Neutrophil (primary cell): ENCODE results near the gene ACVR1.

Experiments used
- H3K27ac ChIP-seq: fragments of 200-600 bp; sonication (generic); 2 replicates; pipeline ENCODE4 v1.5.1; 2016; ENCODE audit warnings: mild to moderate bottlenecking, moderate library complexity
- H3K27me3 ChIP-seq: fragments of 200-600 bp; sonication (generic); 2 replicates; pipeline ENCODE4 v1.6.0; 2016; ENCODE audit warnings: mild to moderate bottlenecking
- H3K36me3 ChIP-seq: fragments of 200-600 bp; sonication (generic); 2 replicates; pipeline ENCODE4 v1.5.1; 2017
- H3K4me1 ChIP-seq, 2 experiments: fragments of 200-600 bp in 1 of 2; sonication (generic) in 1 of 2; 1 replicate in 1 of 2; 2 replicates in 1 of 2; pipeline versions ENCODE4 v1.5.1 to v1.6.1; 2013 to 2016; ENCODE audit warnings: low read depth in 1 of 2, low read length in 1 of 2, mild to moderate bottlenecking in 1 of 2, moderate library complexity in 1 of 2; ENCODE audit not compliant: control insufficient read depth in 1 of 2, insufficient read depth in 1 of 2
- H3K4me3 ChIP-seq, 2 experiments: fragments of 200-600 bp in 1 of 2; sonication (generic) in 1 of 2; 1 replicate in 1 of 2; 2 replicates in 1 of 2; pipeline ENCODE4 v1.5.1; 2013 to 2016; ENCODE audit warnings: low read depth in 1 of 2, low read length in 1 of 2, mild to moderate bottlenecking in 1 of 2, moderate library complexity in 1 of 2
- H3K9me3 ChIP-seq: fragments of 200-600 bp; sonication (generic); 2 replicates; pipeline ENCODE4 v1.5.1; 2016
- TF ChIP-seq, protein P1 (sequence below): fragments of 200-600 bp; sonication (generic); IDR thresholded peaks from 2 replicates; pipeline ENCODE4 v1.5.1; 2016; ENCODE audit warnings: antibody characterized with exemption

The ACVR1 gene

DNA sequence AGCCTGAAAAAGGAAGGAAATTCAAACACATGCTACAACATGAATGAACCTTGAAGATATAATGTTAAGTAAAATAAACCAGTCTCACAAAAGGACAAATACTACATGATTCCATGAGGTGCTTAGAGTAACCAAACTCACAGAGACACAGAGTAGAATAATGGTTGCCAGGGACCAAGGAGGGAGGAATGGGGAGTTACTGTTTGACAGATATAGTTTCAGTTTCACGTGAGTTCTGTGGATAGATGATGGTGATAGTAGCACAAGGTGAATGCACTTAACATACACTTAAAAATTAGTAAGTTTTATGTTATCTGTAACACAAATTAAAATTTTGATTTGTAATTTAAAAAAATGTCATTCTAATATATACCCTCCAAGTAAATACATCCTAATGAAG lies 140.6 kb downstream of the ACVR1 start:
- H3K4me3 ChIP-seq: no peak overlapping the region
- no peaks in the 10 kb centered on the region for H3K9me3 ChIP-seq
- no peaks in the 10 kb centered on the region for H3K27me3 ChIP-seq
- no peak overlapping the region for H3K27ac ChIP-seq
- TF ChIP-seq, protein P1, sequence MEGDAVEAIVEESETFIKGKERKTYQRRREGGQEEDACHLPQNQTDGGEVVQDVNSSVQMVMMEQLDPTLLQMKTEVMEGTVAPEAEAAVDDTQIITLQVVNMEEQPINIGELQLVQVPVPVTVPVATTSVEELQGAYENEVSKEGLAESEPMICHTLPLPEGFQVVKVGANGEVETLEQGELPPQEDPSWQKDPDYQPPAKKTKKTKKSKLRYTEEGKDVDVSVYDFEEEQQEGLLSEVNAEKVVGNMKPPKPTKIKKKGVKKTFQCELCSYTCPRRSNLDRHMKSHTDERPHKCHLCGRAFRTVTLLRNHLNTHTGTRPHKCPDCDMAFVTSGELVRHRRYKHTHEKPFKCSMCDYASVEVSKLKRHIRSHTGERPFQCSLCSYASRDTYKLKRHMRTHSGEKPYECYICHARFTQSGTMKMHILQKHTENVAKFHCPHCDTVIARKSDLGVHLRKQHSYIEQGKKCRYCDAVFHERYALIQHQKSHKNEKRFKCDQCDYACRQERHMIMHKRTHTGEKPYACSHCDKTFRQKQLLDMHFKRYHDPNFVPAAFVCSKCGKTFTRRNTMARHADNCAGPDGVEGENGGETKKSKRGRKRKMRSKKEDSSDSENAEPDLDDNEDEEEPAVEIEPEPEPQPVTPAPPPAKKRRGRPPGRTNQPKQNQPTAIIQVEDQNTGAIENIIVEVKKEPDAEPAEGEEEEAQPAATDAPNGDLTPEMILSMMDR: no peak
- H3K36me3 ChIP-seq: no peaks in the 10 kb centered on the region
- no peaks in the 10 kb centered on the region for H3K4me1 ChIP-seq

DNA sequence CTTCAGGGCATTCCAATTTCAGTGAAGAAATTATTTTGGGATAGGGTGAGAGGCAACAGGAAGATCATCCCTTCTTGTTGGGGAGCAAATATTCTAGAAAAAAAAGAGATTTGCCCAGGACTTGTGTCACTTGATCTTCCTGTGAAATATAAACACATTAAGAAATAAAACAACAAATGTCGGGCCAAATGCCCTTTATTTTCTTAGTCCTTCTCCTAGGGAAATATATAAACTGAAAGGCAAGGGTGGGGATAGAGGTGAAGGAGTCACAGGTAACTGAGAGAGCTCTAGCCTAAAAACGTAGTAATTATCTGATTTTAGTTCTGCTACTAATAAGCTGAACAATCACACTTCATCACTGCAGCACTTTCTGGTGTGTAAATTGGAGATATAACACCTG lies 142.9 kb downstream of the ACVR1 start:
- no peaks in the 10 kb centered on the region for H3K9me3 ChIP-seq
- H3K36me3 ChIP-seq: no peaks in the 10 kb centered on the region
- H3K4me1 ChIP-seq: no peaks in the 10 kb centered on the region
- H3K27me3 ChIP-seq: no peaks in the 10 kb centered on the region
- no peak overlapping the region for H3K27ac ChIP-seq
- H3K4me3 ChIP-seq: no peak overlapping the region
- TF ChIP-seq, protein P1: no peak

DNA sequence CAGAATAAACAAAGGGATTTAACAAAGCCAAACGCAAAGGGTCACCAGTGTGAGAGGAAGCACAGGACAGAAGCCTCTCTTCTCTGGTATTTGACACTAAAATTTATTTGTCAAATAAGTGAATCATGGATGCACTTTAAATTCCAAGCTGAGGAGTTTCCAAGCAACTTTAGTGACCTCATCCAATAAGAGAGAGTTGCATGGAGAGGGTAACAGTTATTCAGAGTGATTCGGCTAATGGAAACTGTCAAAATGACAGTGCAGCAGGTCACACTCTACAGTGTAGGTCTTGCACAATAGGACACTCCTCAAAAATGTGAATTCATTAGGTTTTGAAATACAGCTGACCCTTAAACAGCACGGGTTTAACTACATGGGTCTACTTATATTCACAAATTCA lies 143.5 kb downstream of the ACVR1 start:
- Histone ChIP-seq H3K4me1 (no peaks in the 10 kb centered on the region), H3K36me3 (no peaks in the 10 kb centered on the region), H3K4me3 (no peak overlapping the region), H3K9me3 (no peaks in the 10 kb centered on the region), H3K27ac (no peak overlapping the region), H3K27me3 (no peaks in the 10 kb centered on the region)
- TF ChIP-seq, protein P1: no peak

DNA sequence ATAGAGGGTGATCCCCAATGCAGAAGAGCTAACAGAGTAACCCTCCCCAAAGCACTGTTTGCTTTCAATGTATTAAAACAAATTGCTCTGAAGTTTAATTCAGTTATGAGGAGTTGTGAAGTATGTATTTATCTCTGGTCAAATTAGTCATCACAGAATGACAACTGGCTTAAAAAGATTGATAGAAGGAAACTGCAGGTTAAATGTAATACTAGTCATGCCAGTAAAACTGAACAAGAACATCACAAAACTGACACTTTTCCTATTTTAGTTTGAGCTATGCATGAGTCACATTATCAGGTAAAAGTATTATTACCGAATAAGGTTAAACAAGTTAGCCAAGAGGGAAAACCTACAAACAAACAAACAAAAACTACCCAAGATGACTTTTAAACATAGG lies 148.4 kb downstream of the ACVR1 start:
- H3K4me1 ChIP-seq: no peaks in the 10 kb centered on the region
- no peak overlapping the region for H3K27ac ChIP-seq
- TF ChIP-seq, protein P1: no peak
- no peak overlapping the region for H3K4me3 ChIP-seq
- H3K9me3 ChIP-seq: no peaks in the 10 kb centered on the region
- H3K36me3 ChIP-seq: no peaks in the 10 kb centered on the region
- H3K27me3 ChIP-seq: no peaks in the 10 kb centered on the region

DNA sequence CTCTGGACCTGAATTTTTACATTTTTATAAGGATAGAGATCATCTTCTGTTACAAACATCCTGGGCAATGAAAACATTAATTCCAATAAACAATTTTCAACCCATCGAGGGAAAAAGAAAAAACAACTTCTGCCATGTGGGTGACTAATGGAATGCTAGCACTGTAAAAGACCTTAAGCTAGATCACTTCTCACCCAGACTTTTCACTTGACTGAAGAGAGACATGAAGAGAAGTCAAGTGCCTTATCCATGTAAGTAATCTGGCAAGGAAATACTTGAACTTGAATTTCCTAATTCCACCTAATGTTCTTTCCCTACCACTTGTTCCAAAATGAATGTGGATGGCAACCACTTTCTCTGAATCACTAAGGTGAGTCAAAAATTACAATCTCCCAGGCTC lies 149.2 kb downstream of the ACVR1 start:
- Histone ChIP-seq H3K4me1 (no peaks in the 10 kb centered on the region), H3K27ac (no peak overlapping the region), H3K36me3 (no peaks in the 10 kb centered on the region), H3K27me3 (no peaks in the 10 kb centered on the region), H3K9me3 (no peaks in the 10 kb centered on the region), H3K4me3 (no peak overlapping the region)
- TF ChIP-seq, protein P1: no peak

DNA sequence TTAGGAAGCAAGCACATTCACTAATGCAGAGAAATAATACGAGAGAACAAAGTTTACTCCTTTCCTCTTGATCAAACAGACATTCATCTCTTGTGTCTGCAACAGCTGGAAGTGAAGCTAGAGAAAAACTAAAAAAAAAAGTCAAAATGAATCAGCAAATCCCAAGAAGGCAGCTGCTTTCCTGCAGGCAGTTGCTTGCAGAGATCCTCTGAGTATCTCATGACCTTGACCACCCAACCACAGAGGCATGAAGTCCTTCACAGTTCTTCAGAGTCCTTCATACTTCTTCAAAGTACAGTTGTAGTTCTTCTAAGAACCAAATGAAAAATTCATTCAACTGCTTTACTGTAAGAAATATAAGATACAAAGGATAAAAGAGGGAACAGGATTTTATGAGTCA lies 150.3 kb downstream of the ACVR1 start:
- H3K27ac ChIP-seq: no peak overlapping the region

More for the DNA sequence above, 150.3 kb downstream of the ACVR1 start:
- no peaks in the 10 kb centered on the region for H3K4me1 ChIP-seq
- no peaks in the 10 kb centered on the region for H3K36me3 ChIP-seq
- H3K27me3 ChIP-seq: no peaks in the 10 kb centered on the region
- no peak overlapping the region for H3K4me3 ChIP-seq
- TF ChIP-seq, protein P1: no peak
- H3K9me3 ChIP-seq: peaks cover 4% of the 10 kb centered on the region
